Trophoblast cell (in vitro differentiated cells and primary cell): Measurements from ENCODE around the gene KLHL30.

Experiments
- DNase-seq, 2 donors: peaks; one replicate each; pipeline ENCODE4 v3.0.0-alpha.2; 2016
- H2AFZ ChIP-seq: 2 replicates; pipeline ENCODE4 v1.6.1; 2013; ENCODE audit warnings: low read length, moderate library complexity, mild to moderate bottlenecking; ENCODE audit not compliant: insufficient read depth, poor library complexity
- H2AK5ac ChIP-seq: 2 replicates; pipeline ENCODE4 v1.6.1; 2013; ENCODE audit warnings: mild to moderate bottlenecking, low read length
- H2BK120ac ChIP-seq: 2 replicates; pipeline ENCODE4 v1.6.1; 2013; ENCODE audit warnings: low read length, mild to moderate bottlenecking, moderate library complexity; ENCODE audit not compliant: insufficient read depth, poor library complexity
- H2BK12ac ChIP-seq: 2 replicates; pipeline ENCODE4 v1.6.1; 2013; ENCODE audit warnings: mild to moderate bottlenecking, low read length, moderate library complexity
- H2BK5ac ChIP-seq: 2 replicates; pipeline ENCODE4 v1.6.1; 2013; ENCODE audit warnings: low read length, low read depth, moderate library complexity, mild to moderate bottlenecking; ENCODE audit not compliant: poor library complexity
- H3K14ac ChIP-seq: 2 replicates; pipeline ENCODE4 v1.6.1; 2013; ENCODE audit warnings: mild to moderate bottlenecking, low read length
- H3K18ac ChIP-seq: 2 replicates; pipeline ENCODE4 v1.6.1; 2013; ENCODE audit warnings: mild to moderate bottlenecking, low read length
- H3K23ac ChIP-seq: 2 replicates; pipeline ENCODE4 v1.6.1; 2013; ENCODE audit warnings: low read length
- H3K27ac ChIP-seq: 2 replicates; pipeline ENCODE4 v1.5.1; 2013; ENCODE audit warnings: low read depth, mild to moderate bottlenecking, inconsistent platforms, low read length, moderate library complexity
- H3K27me3 ChIP-seq: 2 replicates; pipeline ENCODE4 v1.6.1; 2013; ENCODE audit warnings: inconsistent platforms, mild to moderate bottlenecking, low read length, moderate library complexity; ENCODE audit not compliant: insufficient read depth
- H3K36me3 ChIP-seq, 2 experiments: 1 replicate in 1 of 2; 2 replicates in 1 of 2; pipeline ENCODE4 v1.6.1; 2013; ENCODE audit warnings: low read length in 2 of 2, mild to moderate bottlenecking in 2 of 2, moderate library complexity in 1 of 2; ENCODE audit not compliant: insufficient read depth in 2 of 2, control insufficient read depth in 1 of 2
- H3K4ac ChIP-seq: 2 replicates; pipeline ENCODE4 v1.6.1; 2013; ENCODE audit warnings: low read depth, mild to moderate bottlenecking, low read length, moderate library complexity
- H3K4me1 ChIP-seq, 2 experiments: 1 replicate in 1 of 2; 2 replicates in 1 of 2; pipeline ENCODE4 v1.6.1; 2013; ENCODE audit warnings: low read length in 2 of 2, mild to moderate bottlenecking in 2 of 2, moderate library complexity in 1 of 2; ENCODE audit not compliant: insufficient read depth in 2 of 2, control insufficient read depth in 1 of 2
- H3K4me2 ChIP-seq: 2 replicates; pipeline ENCODE4 v1.6.1; 2013; ENCODE audit warnings: inconsistent platforms, mild to moderate bottlenecking, low read length, moderate library complexity
- H3K4me3 ChIP-seq: 2 replicates; pipeline ENCODE4 v1.5.1; 2013; ENCODE audit warnings: mild to moderate bottlenecking, low read depth, low read length, inconsistent platforms
- H3K79me1 ChIP-seq: one replicate; pipeline ENCODE4 v1.6.1; 2013; ENCODE audit warnings: low read length
- H3K79me2 ChIP-seq: 2 replicates; pipeline ENCODE4 v1.6.1; 2013; ENCODE audit warnings: low read length, mild to moderate bottlenecking; ENCODE audit not compliant: control insufficient read depth, insufficient read depth, poor library complexity
- H3K9ac ChIP-seq: 2 replicates; pipeline ENCODE4 v1.6.1; 2013; ENCODE audit warnings: mild to moderate bottlenecking, low read length
- H3K9me3 ChIP-seq: 2 replicates; pipeline ENCODE4 v1.6.1; 2013; ENCODE audit warnings: low read depth, mild to moderate bottlenecking, control low read depth, inconsistent platforms, low read length; ENCODE audit not compliant: insufficient read depth
- H4K12ac ChIP-seq: 2 replicates; pipeline ENCODE4 v1.6.1; 2013; ENCODE audit warnings: low read depth, mild to moderate bottlenecking, low read length, moderate library complexity
- H4K8ac ChIP-seq: 2 replicates; pipeline ENCODE4 v1.6.1; 2013; ENCODE audit warnings: low read depth, mild to moderate bottlenecking, low read length, moderate library complexity
- H4K91ac ChIP-seq: one replicate; pipeline ENCODE4 v1.6.1; 2013; ENCODE audit warnings: low read depth, mild to moderate bottlenecking, low read length, moderate library complexity
- WGBS: extraction: QIAGEN DNeasy Blood & Tissue Kit; methylation state at CpG from one replicate; pipeline ENCODE4 v1.1.7; 2013; ENCODE audit warnings: missing lambda C conversion rate; ENCODE audit not compliant: insufficient read length, insufficient coverage; ENCODE audit errors: extremely low coverage; 5-methylcytosine and 5-hydroxymethylcytosine counted together

The KLHL30 gene

GRCh38 chr2:238168196-238169047 lies 30.0 kb downstream of the KLHL30 start:
- no peak overlapping the region for H3K9ac ChIP-seq
- no peak overlapping the region for H2BK12ac ChIP-seq
- H3K14ac ChIP-seq = no peak overlapping the region
- H3K23ac ChIP-seq = no peak overlapping the region
- H3K4me3 ChIP-seq = no peak overlapping the region
- H2AFZ ChIP-seq = no peak overlapping the region
- no peak overlapping the region for H4K8ac ChIP-seq
- H4K91ac ChIP-seq = no peak overlapping the region
- H2BK5ac ChIP-seq = no peak overlapping the region
- H3K4ac ChIP-seq = no peak overlapping the region
- peaks cover 1% of the 10 kb centered on the region for H3K79me1 ChIP-seq
- H3K79me2 ChIP-seq = no peaks in the 10 kb centered on the region
- H3K9me3 ChIP-seq = peaks cover 6% of the 10 kb centered on the region
- no peak overlapping the region for H3K18ac ChIP-seq
- H3K4me1 ChIP-seq = peaks cover 5 to 10% of the 10 kb centered on the region in 2 experiments
- H2BK120ac ChIP-seq = no peak overlapping the region
- H3K27ac ChIP-seq = no peak overlapping the region
- no peak for DNase-seq
- peaks cover 39 to 48% of the 10 kb centered on the region in 2 experiments for H3K36me3 ChIP-seq
- H2AK5ac ChIP-seq = no peak overlapping the region
- no peak overlapping the region for H3K4me2 ChIP-seq
- no peak overlapping the region for H4K12ac ChIP-seq
- WGBS = no CpG with 5 or more reads among the region's 13 CpGs
- H3K27me3 ChIP-seq = peaks cover 12% of the 10 kb centered on the region

DNA sequence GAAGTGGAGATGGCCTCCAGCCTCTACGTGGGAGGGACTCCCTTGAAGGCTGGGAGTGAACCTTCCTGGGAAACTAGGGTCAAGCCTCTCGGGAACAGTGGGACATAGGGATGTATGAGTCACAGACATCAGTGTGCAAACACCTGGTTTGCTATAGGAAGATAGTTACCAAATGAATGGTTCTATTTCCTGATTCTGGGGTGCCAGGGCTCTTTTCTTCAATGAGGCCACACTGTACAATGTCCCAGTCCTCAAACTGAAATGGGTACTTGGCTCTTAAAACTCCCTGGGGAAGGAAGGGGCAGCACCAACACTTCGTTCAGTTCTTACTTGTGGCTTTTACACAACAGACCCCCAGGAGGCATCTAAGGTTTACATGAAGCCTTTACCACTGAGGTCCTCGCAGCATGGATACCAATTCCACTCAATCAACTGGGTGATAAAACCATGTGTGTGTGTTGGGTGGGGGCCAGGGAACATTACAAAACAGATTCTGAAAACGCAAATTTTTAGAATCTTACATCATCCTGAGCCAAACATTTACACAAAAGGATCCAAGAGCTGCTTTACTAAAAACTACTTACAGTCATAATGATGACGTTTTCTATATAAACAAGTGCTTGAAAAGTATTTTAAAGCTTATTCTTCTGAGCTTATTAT lies 30.7 kb downstream of the KLHL30 start:
- Histone ChIP-seq H3K9me3 (peaks cover 4% of the 10 kb centered on the region), H2BK12ac (no peak overlapping the region), H4K12ac (no peak overlapping the region), H2BK120ac (no peak overlapping the region), H3K79me1 (peaks cover 1% of the 10 kb centered on the region), H3K79me2 (no peaks in the 10 kb centered on the region), H2AK5ac (no peak overlapping the region), H3K23ac (no peak overlapping the region), H2BK5ac (no peak overlapping the region), H3K4me3 (no peak overlapping the region), H4K91ac (no peak overlapping the region), H4K8ac (no peak overlapping the region), H3K9ac (no peak overlapping the region), H3K27me3 (peaks cover 5% of the 10 kb centered on the region), H3K14ac (no peak overlapping the region), H3K27ac (no peak overlapping the region), H3K36me3 (peaks cover 42 to 50% of the 10 kb centered on the region in 2 experiments), H3K4me1 (peaks cover 5 to 7% of the 10 kb centered on the region in 2 experiments), H3K4ac (no peak overlapping the region), H2AFZ (no peak overlapping the region), H3K4me2 (no peak overlapping the region), H3K18ac (no peak overlapping the region)
- no CpG with 5 or more reads among the region's 6 CpGs for WGBS
- no peak for DNase-seq

- WGBS = no CpG with 5 or more reads among the region's 5 CpGs
- no peak overlapping the region for H4K12ac ChIP-seq
Measured at GRCh38 chr2:238169708-238170251, 31.3 kb downstream of the KLHL30 start.

GRCh38 chr2:238170386-238171071 lies 32.1 kb downstream of the KLHL30 start:
- Histone ChIP-seq H3K4me3 (no peak overlapping the region), H4K91ac (no peak overlapping the region), H2AK5ac (no peak overlapping the region), H3K4me1 (peaks cover 5 to 7% of the 10 kb centered on the region in 2 experiments), H3K18ac (peak overlapping the region; percentile 9), H3K4me2 (no peak overlapping the region), H3K14ac (no peak overlapping the region), H3K27ac (peak overlapping the region; percentile 43), H3K36me3 (peaks cover 50 to 62% of the 10 kb centered on the region in 2 experiments), H2AFZ (no peak overlapping the region), H3K79me1 (peaks cover 1% of the 10 kb centered on the region), H2BK12ac (no peak overlapping the region), H3K4ac (no peak overlapping the region), H3K27me3 (no peaks in the 10 kb centered on the region), H3K9me3 (peaks cover 2% of the 10 kb centered on the region), H2BK120ac (no peak overlapping the region), H3K79me2 (no peaks in the 10 kb centered on the region), H4K12ac (peak overlapping the region; percentile 67), H2BK5ac (no peak overlapping the region), H3K23ac (no peak overlapping the region), H3K9ac (no peak overlapping the region), H4K8ac (no peak overlapping the region)
- no peak for DNase-seq
- WGBS = no CpG with 5 or more reads among the region's 21 CpGs

More at GRCh38 chr2:238169708-238170251, 31.3 kb downstream of the KLHL30 start:
- H2AFZ ChIP-seq = no peak overlapping the region
- H2BK12ac ChIP-seq = no peak overlapping the region
- DNase-seq = peak in 1 of 2 donors; percentile 21
- no peak overlapping the region for H2BK120ac ChIP-seq
- no peak overlapping the region for H3K4me3 ChIP-seq
- H4K91ac ChIP-seq = no peak overlapping the region
- H3K27me3 ChIP-seq = peaks cover 3% of the 10 kb centered on the region
- no peak overlapping the region for H3K18ac ChIP-seq
- H3K36me3 ChIP-seq = peaks cover 46 to 56% of the 10 kb centered on the region in 2 experiments
- no peak overlapping the region for H3K23ac ChIP-seq
- peaks cover 1% of the 10 kb centered on the region for H3K79me1 ChIP-seq
- no peak overlapping the region for H3K4ac ChIP-seq
- H3K9ac ChIP-seq = no peak overlapping the region
- peaks cover 2% of the 10 kb centered on the region for H3K9me3 ChIP-seq
- H3K14ac ChIP-seq = no peak overlapping the region
- peak overlapping the region; percentile 43 for H3K27ac ChIP-seq
- H2AK5ac ChIP-seq = no peak overlapping the region
- no peak overlapping the region for H3K4me2 ChIP-seq
- no peak overlapping the region for H2BK5ac ChIP-seq
- H3K4me1 ChIP-seq = peaks cover 5 to 7% of the 10 kb centered on the region in 2 experiments
- no peak overlapping the region for H4K8ac ChIP-seq
- no peaks in the 10 kb centered on the region for H3K79me2 ChIP-seq
